ENCODE results near the gene HIGD2B.
"Not testable (repeated sequence)": the region's sequence is repeated elsewhere in the genome, so short reads cannot be mapped to it uniquely, and the experiment has no call there.

Gene HIGD2B

GRCh38 chr15:72676838-72677237 lies 9.1 kb downstream of the HIGD2B start:
- DNase-seq (ENCODE audit: low read depth) = no peak

GRCh38 chr15:72671525-72671924 lies 14.5 kb downstream of the HIGD2B start:
- DNase-seq (ENCODE audit: low read depth) = no peak

GRCh38 chr15:72670656-72671352 lies 15.2 kb downstream of the HIGD2B start:
- peak; percentile 38 for DNase-seq (ENCODE audit: low read depth)

DNA sequence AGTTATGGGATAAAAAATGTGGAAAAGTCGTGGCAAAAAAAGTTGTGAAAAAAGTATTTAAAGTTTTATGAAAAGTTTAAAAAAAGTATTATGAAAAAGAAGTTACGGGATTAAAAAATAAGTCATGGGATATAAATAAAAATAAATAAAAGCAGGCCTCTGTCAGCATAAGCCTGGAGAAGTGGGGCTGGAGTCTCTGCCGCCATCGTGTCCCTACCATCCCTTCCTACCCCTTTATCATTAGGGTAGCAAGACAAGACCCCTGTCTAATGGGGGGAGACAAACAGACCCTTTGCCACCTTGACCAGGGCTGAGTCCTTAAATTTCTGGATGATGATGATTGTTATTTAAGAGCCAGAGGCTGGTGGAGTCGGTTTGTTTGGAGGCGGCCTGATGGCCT lies 16.2 kb downstream of the HIGD2B start:
- DNase-seq (ENCODE audit: low read depth) = not testable (repeated sequence)

- DNase-seq (ENCODE audit: low read depth) = not testable (repeated sequence)
Measured at GRCh38 chr15:72665706-72666105, 20.3 kb downstream of the HIGD2B start.

GRCh38 chr15:72663931-72664330 lies 22.1 kb downstream of the HIGD2B start:
- not testable (repeated sequence) for DNase-seq (ENCODE audit: low read depth)

DNA sequence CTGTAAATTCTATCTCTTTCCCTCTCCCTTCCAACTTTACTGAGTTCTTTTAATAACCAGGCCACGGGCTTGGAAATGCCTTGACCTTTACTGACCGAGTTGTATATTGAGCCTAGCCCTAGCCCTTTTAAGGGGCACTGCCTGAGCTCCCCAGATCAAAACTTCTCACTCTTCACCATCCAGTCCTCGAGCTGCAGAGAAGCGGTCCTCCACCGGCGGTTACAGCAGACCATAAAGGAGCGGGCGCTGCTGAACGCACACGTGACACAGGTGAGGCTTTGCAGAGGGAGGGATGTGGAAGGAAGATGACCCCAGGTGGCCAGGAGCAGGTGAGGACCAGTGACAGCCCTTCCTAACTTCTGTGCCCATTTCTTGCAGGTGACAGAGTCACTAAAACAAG lies 24.9 kb downstream of the HIGD2B start:
- not testable (repeated sequence) for DNase-seq (ENCODE audit: low read depth)

DNA sequence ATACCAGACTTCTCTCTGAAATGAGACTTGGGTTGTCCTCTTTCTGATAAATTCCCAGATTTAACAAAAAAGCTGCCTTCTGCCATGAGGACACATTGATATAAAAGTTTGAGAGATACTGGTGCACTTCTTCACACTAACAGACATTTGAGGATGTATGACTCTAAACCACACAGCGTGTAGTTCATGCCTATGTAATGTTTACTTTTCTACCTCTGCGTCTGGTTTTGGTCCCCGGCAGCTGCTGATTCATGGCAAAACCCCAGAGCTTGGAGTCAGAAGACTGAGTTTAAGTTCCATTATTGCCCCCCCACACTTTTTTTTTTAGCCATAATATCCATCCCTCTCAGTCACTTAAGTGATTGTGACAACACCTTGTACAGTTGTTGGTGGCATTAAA lies 30.0 kb downstream of the HIGD2B start:
- DNase-seq (ENCODE audit: low read depth) = not testable (repeated sequence)

DNA sequence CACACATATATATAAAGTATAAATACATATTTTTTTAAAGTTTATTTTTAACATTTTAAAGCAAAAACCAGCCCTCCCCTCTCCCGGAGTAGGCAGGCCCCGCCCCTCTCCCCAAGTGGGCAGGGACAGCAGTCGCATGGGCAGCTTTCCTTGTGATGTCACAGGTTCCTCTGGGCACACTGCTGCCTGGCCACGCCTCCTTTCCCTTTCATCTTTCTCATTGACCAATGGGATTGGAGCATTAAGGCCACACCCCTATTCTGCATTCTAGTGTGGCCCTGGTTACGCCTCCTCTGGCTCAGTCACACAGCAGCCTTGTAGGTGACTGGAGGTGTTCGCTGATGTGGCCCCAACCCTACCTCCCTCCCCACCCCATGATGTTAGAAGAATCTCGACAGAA lies 31.6 kb downstream of the HIGD2B start, which contains the start of gene GOLGA6B:
GOLGA6B (plus strand) TSS at position 301 of the 400 bp plus-strand sequence; CDS start at position 342, 41 bp downstream.
- not testable (repeated sequence) for DNase-seq (ENCODE audit: low read depth)

GRCh38 chr15:72648631-72649253 lies 37.2 kb downstream of the HIGD2B start:
- not testable (repeated sequence) for DNase-seq (ENCODE audit: low read depth)

- DNase-seq (ENCODE audit: low read depth) = not testable (repeated sequence)
Measured at GRCh38 chr15:72642271-72642670, 43.7 kb downstream of the HIGD2B start.

- DNase-seq (ENCODE audit: low read depth) = not testable (repeated sequence)
Measured at GRCh38 chr15:72639759-72640483, 46.1 kb downstream of the HIGD2B start.

DNA sequence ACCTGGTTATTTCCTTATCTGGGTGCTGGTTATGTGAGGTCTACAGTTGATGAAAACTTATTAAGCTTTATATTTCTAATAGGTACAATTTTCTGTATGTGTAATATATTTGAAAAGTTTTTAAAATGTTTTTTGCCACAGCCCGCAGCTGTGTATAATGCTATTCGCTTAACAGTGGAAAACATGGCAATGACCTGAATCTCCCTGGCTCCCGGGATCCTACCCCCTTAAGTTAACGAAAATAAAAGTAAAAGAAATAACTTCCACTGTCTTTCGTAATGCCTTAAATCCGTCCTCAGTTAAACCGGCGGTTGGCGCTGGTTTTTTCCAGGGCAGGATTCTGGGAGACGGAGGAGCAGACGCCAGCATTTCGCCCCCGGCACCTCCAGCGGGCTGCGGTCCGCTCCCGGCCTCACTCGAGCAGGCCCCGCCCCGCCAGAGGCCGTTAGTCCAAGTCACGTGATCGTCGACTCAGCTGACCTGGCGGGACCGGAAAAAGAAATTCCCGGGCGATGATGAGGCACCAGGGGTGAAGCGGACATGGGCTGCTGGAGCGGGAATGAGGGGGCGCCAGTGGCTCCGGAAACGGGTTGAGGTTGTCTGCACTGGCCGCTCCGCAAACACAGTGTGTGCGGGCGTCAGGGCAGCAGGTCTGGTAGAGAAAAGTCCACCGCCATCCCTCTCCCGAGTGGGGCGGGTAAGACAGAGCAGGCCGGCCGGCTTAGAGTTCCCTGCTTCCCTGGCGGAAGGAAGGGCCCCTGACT lies 49.3 kb downstream of the HIGD2B start:
- peak; percentile 74 for DNase-seq (ENCODE audit: low read depth)

- not testable (repeated sequence) for DNase-seq (ENCODE audit: low read depth)
Measured at GRCh38 chr15:72629068-72629570, 56.9 kb downstream of the HIGD2B start.

DNA sequence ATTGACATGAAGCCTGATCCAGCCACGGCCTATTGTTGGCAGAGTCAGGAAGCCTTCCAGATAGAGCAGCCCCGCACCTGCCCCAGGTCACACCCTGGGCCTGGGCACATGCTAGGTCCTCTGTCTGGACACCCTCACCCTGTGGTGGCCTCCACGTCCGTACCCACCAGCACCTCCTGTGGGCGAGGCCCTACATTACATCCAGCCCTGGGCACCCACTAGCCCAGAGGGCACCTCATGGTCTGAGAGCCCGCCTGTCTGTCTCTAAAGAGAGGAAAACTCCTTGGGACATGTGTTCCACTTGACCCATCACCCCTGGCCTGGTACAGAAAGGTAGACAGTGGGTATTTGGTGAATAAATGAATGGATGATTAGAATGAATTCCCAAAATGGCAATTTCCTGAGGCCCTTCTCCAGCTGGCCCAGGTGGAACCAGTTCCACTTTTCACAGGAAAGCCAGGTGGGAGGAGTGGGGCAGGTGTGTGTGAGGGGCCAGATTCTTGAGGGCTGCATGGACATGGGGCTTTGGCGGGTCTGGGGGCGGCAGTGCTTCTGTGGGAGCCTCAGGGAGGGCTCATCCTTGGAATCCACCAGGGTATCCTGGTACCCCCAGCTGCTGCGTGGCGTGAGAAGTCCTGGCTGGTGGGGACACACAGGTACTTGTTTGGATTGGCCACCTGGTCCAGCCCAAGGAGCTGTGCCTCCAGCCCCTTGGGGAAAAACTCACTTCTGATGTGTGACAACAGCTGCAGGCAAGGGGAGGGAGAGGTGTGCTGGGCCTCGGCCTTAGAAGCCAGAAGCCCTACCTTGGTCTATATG lies 57.5 kb downstream of the HIGD2B start:
- DNase-seq (ENCODE audit: low read depth) = not testable (repeated sequence)

DNA sequence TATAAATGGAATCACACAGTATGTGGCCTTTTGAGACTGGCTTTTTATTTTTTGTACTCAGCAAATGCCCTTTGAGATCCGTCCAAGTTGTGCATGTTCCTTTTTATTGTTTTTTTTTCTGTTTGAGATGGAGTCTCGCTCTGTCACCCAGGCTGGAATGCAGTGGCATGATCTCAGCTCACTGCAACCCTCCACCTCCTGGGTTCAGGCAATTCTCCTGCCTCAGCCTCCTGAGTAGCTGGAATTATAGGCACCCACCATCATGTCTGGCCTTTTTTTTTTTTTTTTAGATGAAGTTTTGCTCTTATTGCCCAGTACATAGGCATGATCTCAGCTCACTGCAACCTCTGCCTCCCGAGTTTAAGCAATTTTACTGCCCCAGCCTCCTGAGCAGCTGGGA lies 59.8 kb downstream of the HIGD2B start:
- not testable (repeated sequence) for DNase-seq (ENCODE audit: low read depth)

Measured in amniotic epithelial cell (primary cell).